K562 (cell line): ENCODE measurements around the gene CBLC. TPM values are rescaled to one million over a fixed set of nuclear protein-coding genes. Genes with fewer than 3 reads are reported as not detected.

Source experiments
- BRF1 ChIP-seq: IDR thresholded peaks from 3 replicates; pipeline ENCODE4 v1.6.1; 2011; ENCODE audit warnings: borderline replicate concordance, mild to moderate bottlenecking; ENCODE audit not compliant: insufficient read length; ENCODE audit errors: extremely low read depth
- CC2D1A ChIP-seq: fragments of 450-650 bp; IDR thresholded peaks from 2 replicates; pipeline ENCODE4 v1.6.1; 2017; ENCODE audit warnings: mild to moderate bottlenecking
- CREB3L1 ChIP-seq: fragments of 450-650 bp; IDR thresholded peaks from 2 replicates; pipeline ENCODE4 v1.6.1; 2014; ENCODE audit warnings: low read depth, mild to moderate bottlenecking, moderate library complexity, borderline replicate concordance
- HNRNPLL ChIP-seq: fragments of 200-400 bp; formaldehyde crosslinking; IDR thresholded peaks from 2 replicates; pipeline ENCODE4 v1.6.1; 2017; ENCODE audit warnings: low read length, low read depth, mild to moderate bottlenecking; ENCODE audit not compliant: poor library complexity, severe bottlenecking
- NCOA4 ChIP-seq: fragments of 450-650 bp; IDR thresholded peaks from 2 replicates; pipeline ENCODE4 v1.6.1; 2018; ENCODE audit warnings: mild to moderate bottlenecking; ENCODE audit not compliant: partially characterized antibody
- TAF9B ChIP-seq: fragments of 450-650 bp; IDR thresholded peaks from 2 replicates; pipeline ENCODE4 v1.6.1; 2018; ENCODE audit warnings: mild to moderate bottlenecking; ENCODE audit not compliant: partially characterized antibody
- TCF7L2 ChIP-seq: fragments of 150-350 bp; IDR thresholded peaks from 2 replicates; pipeline ENCODE4 v1.6.1; 2016; ENCODE audit warnings: low read depth, mild to moderate bottlenecking, low read length, moderate library complexity
- TEAD2 ChIP-seq: fragments of 450-650 bp; IDR thresholded peaks from 2 replicates; pipeline ENCODE4 v1.6.1; 2016; ENCODE audit warnings: missing genetic modification characterization, control low read depth, missing compliant biosample characterization
- THAP7 ChIP-seq: fragments of 250-450 bp; sonication (Bioruptor Pico); IDR thresholded peaks from 2 replicates; pipeline ENCODE4 v1.5.0; 2021
- ZNF146 ChIP-seq: IDR thresholded peaks from one replicate; pipeline ENCODE4 v1.6.1; 2018; ENCODE audit warnings: missing compliant biosample characterization; ENCODE audit not compliant: unreplicated experiment
- ZNF217 ChIP-seq: sonication (generic); formaldehyde crosslinking; IDR thresholded peaks from 2 replicates; pipeline ENCODE4 v1.8.0; 2022; ENCODE audit warnings: mild to moderate bottlenecking, missing genetic modification reagents
- ZNF764 ChIP-seq: fragments of 250-450 bp; sonication (Bioruptor Pico); IDR thresholded peaks from 2 replicates; pipeline ENCODE4 v1.4.0; 2020; ENCODE audit warnings: low read depth, mild to moderate bottlenecking, moderate library complexity
- polyA plus RNA-seq, 8 experiments: library from polyadenylated mRNA; depleted of rRNA in 4 of 8; stranded (reverse) in 5 of 8; unstranded in 3 of 8; fragments of >200 nt; fragmentation: Nextera tagmentation in 2 of 8; fragmentation: Illumina TruSeq in 1 of 8; extraction: Ambion mirVana in 2 of 8; extraction: Trizol in 1 of 8; gene quantifications; 2 replicates each; pipeline versions ENCODE4 v1.2.1 to v1.2.3, GENCODE V29; 2011 to 2014; ENCODE audit warnings: inconsistent platforms in 1 of 8, missing spikeins in 1 of 8
- total RNA-seq, 7 experiments: library from RNA; depleted of rRNA in 6 of 7; stranded (reverse); fragments of >200 nt in 6 of 7; fragmentation: Illumina TruSeq in 2 of 7; extraction: Trizol in 2 of 7; gene quantifications; 2 replicates each; pipeline versions ENCODE4 v1.2.1 to v1.2.3, GENCODE V29; 2011 to 2021; ENCODE audit warnings: low replicate concordance in 1 of 7
- TF ChIP-seq, protein P1 (sequence below): IDR thresholded peaks from 2 replicates; pipeline ENCODE4 v1.6.1; 2011; ENCODE audit warnings: borderline replicate concordance, low read depth, mild to moderate bottlenecking, moderate library complexity, low read length; ENCODE audit not compliant: insufficient read depth, poor library complexity, severe bottlenecking
- TF ChIP-seq, protein P2 (sequence below), 2 experiments: fragments of 450-650 bp in 1 of 2; sonication (generic) in 1 of 2; formaldehyde crosslinking; conservative IDR thresholded peaks; 2 replicates each; pipeline versions ENCODE4 v1.4.0 to v1.8.1; 2020 to 2022; ENCODE audit warnings: mild to moderate bottlenecking in 1 of 2, missing genetic modification reagents in 1 of 2
- TF ChIP-seq, protein P3 (sequence below): fragments of 250-450 bp; sonication (Bioruptor Pico); IDR thresholded peaks from 2 replicates; pipeline ENCODE4 v1.4.0; 2020; ENCODE audit warnings: mild to moderate bottlenecking, moderate library complexity
- TF ChIP-seq, protein P4 (sequence below): sonication (generic); formaldehyde crosslinking; IDR thresholded peaks from 2 replicates; pipeline ENCODE4 v1.8.1; 2023; ENCODE audit warnings: mild to moderate bottlenecking, missing genetic modification reagents

The CBLC gene
- total and polyA plus RNA-seq, 9 of the 15 experiments (the other 6 are each of a cell fraction or from before 2014, with no cell fraction given): 0.09 TPM; not detected in 8

- no peak for TF ChIP-seq ZNF146 (CRISPR knock-in tag)
- TF ChIP-seq TCF7L2: no peak
- TF ChIP-seq, protein P1, sequence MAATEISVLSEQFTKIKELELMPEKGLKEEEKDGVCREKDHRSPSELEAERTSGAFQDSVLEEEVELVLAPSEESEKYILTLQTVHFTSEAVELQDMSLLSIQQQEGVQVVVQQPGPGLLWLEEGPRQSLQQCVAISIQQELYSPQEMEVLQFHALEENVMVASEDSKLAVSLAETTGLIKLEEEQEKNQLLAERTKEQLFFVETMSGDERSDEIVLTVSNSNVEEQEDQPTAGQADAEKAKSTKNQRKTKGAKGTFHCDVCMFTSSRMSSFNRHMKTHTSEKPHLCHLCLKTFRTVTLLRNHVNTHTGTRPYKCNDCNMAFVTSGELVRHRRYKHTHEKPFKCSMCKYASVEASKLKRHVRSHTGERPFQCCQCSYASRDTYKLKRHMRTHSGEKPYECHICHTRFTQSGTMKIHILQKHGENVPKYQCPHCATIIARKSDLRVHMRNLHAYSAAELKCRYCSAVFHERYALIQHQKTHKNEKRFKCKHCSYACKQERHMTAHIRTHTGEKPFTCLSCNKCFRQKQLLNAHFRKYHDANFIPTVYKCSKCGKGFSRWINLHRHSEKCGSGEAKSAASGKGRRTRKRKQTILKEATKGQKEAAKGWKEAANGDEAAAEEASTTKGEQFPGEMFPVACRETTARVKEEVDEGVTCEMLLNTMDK: no peak
- no peak; the same call in 1 of the 2 replicates for TF ChIP-seq CC2D1A
- no peak for TF ChIP-seq HNRNPLL
- peak; percentile 35; the same call in 1 of the 2 replicates for TF ChIP-seq ZNF764 (CRISPR knock-in tag)
- TF ChIP-seq TEAD2 (tag): no peak
- TF ChIP-seq, protein P2, sequence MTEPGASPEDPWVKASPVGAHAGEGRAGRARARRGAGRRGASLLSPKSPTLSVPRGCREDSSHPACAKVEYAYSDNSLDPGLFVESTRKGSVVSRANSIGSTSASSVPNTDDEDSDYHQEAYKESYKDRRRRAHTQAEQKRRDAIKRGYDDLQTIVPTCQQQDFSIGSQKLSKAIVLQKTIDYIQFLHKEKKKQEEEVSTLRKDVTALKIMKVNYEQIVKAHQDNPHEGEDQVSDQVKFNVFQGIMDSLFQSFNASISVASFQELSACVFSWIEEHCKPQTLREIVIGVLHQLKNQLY (CRISPR knock-in tag; conservative IDR thresholded peaks at IDR 0.05): no peak
- TF ChIP-seq NCOA4: no peak
- TF ChIP-seq TAF9B: no peak
- no peak for TF ChIP-seq ZNF217 (CRISPR knock-in tag)
- TF ChIP-seq CREB3L1: peak; percentile 53; the same call in 1 of the 2 replicates
- TF ChIP-seq, protein P3, sequence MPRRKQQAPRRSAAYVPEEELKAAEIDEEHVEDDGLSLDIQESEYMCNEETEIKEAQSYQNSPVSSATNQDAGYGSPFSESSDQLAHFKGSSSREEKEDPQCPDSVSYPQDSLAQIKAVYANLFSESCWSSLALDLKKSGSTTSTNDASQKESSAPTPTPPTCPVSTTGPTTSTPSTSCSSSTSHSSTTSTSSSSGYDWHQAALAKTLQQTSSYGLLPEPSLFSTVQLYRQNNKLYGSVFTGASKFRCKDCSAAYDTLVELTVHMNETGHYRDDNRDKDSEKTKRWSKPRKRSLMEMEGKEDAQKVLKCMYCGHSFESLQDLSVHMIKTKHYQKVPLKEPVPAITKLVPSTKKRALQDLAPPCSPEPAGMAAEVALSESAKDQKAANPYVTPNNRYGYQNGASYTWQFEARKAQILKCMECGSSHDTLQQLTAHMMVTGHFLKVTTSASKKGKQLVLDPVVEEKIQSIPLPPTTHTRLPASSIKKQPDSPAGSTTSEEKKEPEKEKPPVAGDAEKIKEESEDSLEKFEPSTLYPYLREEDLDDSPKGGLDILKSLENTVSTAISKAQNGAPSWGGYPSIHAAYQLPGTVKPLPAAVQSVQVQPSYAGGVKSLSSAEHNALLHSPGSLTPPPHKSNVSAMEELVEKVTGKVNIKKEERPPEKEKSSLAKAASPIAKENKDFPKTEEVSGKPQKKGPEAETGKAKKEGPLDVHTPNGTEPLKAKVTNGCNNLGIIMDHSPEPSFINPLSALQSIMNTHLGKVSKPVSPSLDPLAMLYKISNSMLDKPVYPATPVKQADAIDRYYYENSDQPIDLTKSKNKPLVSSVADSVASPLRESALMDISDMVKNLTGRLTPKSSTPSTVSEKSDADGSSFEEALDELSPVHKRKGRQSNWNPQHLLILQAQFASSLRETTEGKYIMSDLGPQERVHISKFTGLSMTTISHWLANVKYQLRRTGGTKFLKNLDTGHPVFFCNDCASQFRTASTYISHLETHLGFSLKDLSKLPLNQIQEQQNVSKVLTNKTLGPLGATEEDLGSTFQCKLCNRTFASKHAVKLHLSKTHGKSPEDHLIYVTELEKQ (CRISPR knock-in tag): no peak
- no peak for TF ChIP-seq THAP7 (CRISPR knock-in tag)
- TF ChIP-seq, protein P4, sequence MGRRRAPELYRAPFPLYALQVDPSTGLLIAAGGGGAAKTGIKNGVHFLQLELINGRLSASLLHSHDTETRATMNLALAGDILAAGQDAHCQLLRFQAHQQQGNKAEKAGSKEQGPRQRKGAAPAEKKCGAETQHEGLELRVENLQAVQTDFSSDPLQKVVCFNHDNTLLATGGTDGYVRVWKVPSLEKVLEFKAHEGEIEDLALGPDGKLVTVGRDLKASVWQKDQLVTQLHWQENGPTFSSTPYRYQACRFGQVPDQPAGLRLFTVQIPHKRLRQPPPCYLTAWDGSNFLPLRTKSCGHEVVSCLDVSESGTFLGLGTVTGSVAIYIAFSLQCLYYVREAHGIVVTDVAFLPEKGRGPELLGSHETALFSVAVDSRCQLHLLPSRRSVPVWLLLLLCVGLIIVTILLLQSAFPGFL (CRISPR knock-in tag): no peak
- no peak for TF ChIP-seq BRF1
Measured at GRCh38 chr19:44847144-44848035, 69.7 kb downstream of the CBLC start (continued).
